Cardiac fibroblast (primary cell): ENCODE results near the gene RPL29.

Experiments used
- DNase-seq, 2 donors: peaks; one replicate each; pipeline versions ENCODE4 v3.0.0 to v3.0.0-alpha.2; 2010; ENCODE audit warnings: low read depth in 2 of 2
- H3K4me3 ChIP-seq, 2 donors: replicated peaks in 1 of 2; 1 replicate in 1 of 2; 2 replicates in 1 of 2; pipeline ENCODE4 v1.5.1; 2011; ENCODE audit warnings: low read depth in 2 of 2, low read length in 2 of 2, mild to moderate bottlenecking in 2 of 2, moderate library complexity in 1 of 2
- CTCF ChIP-seq: IDR thresholded peaks from one replicate; pipeline ENCODE4 v1.5.1; 2011; ENCODE audit warnings: low read depth, mild to moderate bottlenecking, low read length, inconsistent platforms

RPL29 gene

GRCh38 chr3:52032702-52033408 lies 37.2 kb upstream of the RPL29 start:
- no peak for DNase-seq
- TF ChIP-seq CTCF, result no peak
- no peak overlapping the region for H3K4me3 ChIP-seq

- no peak for TF ChIP-seq CTCF
- no peak for DNase-seq
- no peak overlapping the region for H3K4me3 ChIP-seq
Measured at GRCh38 chr3:52031896-52032295, 36.2 kb upstream of the RPL29 start.

- no peak for DNase-seq
- no peak overlapping the region for H3K4me3 ChIP-seq
- no peak for TF ChIP-seq CTCF
Measured at GRCh38 chr3:52030714-52031310, 35.1 kb upstream of the RPL29 start.

- TF ChIP-seq CTCF, result no peak
- H3K4me3 ChIP-seq, result no peak overlapping the region
- no peak for DNase-seq
Measured at GRCh38 chr3:52029535-52029934, 33.8 kb upstream of the RPL29 start.

- no peak for TF ChIP-seq CTCF
- no peak overlapping the region for H3K4me3 ChIP-seq
- DNase-seq, result no peak
Measured at GRCh38 chr3:52029053-52029452, 33.4 kb upstream of the RPL29 start.

GRCh38 chr3:52028572-52028971 lies 32.9 kb upstream of the RPL29 start:
- DNase-seq, result no peak
- no peak for TF ChIP-seq CTCF
- H3K4me3 ChIP-seq, result no peak overlapping the region
